Transverse colon (tissue), 4 donors: Measurements from ENCODE around the gene SDS. TPM values are rescaled to one million over a fixed set of nuclear protein-coding genes. Genes with fewer than 3 reads are reported as not detected.

Experiments
- DNase-seq: peaks from one replicate; pipeline ENCODE4 v3.0.0-alpha.2; 2019
- H3K27ac ChIP-seq, 4 donors: fragments of 200-600 bp; sonication (generic); 2 replicates each; pipeline ENCODE4 v1.5.1; 2016 to 2018; ENCODE audit warnings: inconsistent platforms in 4 of 4
- H3K27me3 ChIP-seq: fragments of 200-600 bp; sonication (generic); 2 replicates; pipeline ENCODE4 v1.5.1; 2017; ENCODE audit warnings: inconsistent platforms
- H3K36me3 ChIP-seq, 4 donors: fragments of 200-600 bp; sonication (generic); 2 replicates each; pipeline ENCODE4 v1.5.1; 2017 to 2019; ENCODE audit warnings: inconsistent platforms in 4 of 4
- H3K4me1 ChIP-seq, 4 donors: fragments of 200-600 bp; sonication (generic); 2 replicates each; pipeline ENCODE4 v1.5.1; 2017 to 2020; ENCODE audit warnings: inconsistent platforms in 4 of 4
- H3K4me3 ChIP-seq, 4 donors: fragments of 200-600 bp; sonication (generic); 1 replicate in 1 of 4; 2 replicates in 3 of 4; pipeline versions ENCODE4 v1.5.1 to v1.6.1; 2017 to 2019; ENCODE audit warnings: inconsistent platforms in 4 of 4
- H3K9me3 ChIP-seq, 2 donors: fragments of 200-600 bp; sonication (generic); 2 replicates each; pipeline ENCODE4 v1.5.1; 2017 to 2019; ENCODE audit warnings: inconsistent platforms in 2 of 2
- CTCF ChIP-seq, 5 experiments: fragments of 200-600 bp in 3 of 5; fragments of 450-650 bp in 2 of 5; sonication (generic) in 3 of 5; IDR thresholded peaks; 1 replicate in 2 of 5; 2 replicates in 3 of 5; pipeline ENCODE4 v1.5.1; 2016 to 2017; ENCODE audit warnings: antibody characterized with exemption in 5 of 5, inconsistent platforms in 3 of 5, mild to moderate bottlenecking in 2 of 5, moderate library complexity in 1 of 5
- EP300 ChIP-seq: sonication (generic); formaldehyde crosslinking; IDR thresholded peaks from one replicate; pipeline ENCODE4 v1.6.1; 2017; ENCODE audit warnings: antibody characterized with exemption, low read depth
- POLR2A ChIP-seq: fragments of 450-650 bp; IDR thresholded peaks from one replicate; pipeline ENCODE4 v1.6.1; 2016; ENCODE audit warnings: antibody characterized with exemption, mild to moderate bottlenecking, moderate library complexity
- POLR2AphosphoS5 ChIP-seq, 3 donors: sonication (generic); formaldehyde crosslinking; IDR thresholded peaks; one replicate each; pipeline ENCODE4 v1.6.1; 2016; ENCODE audit warnings: antibody characterized with exemption in 3 of 3
- WGBS, 2 donors: methylation state at CpG; one replicate each; pipeline ENCODE4 v1.1.5; 2018; ENCODE audit warnings: low coverage in 1 of 2; 5-methylcytosine and 5-hydroxymethylcytosine counted together
- in situ Hi-C, 4 donors: fragments of 200-750 bp; cut with MboI; loops; one replicate each; pipeline versions ENCODE4 v1.15.0 to v1.15.1; 2017; ENCODE audit warnings: low sequenced_read_pairs in 3 of 4, low pct_ligation_motif_present in 1 of 4, low pct_unique_long_range_greater_than_20kb in 1 of 4
- intact Hi-C: fragments of 100-400 bp; cut with DNase I; formaldehyde crosslinking; loops from one replicate; pipeline ENCODE4 v1.15.1; 2023; ENCODE audit warnings: low total_unique reads
- total RNA-seq, 4 donors: library from RNA; depleted of rRNA; stranded (reverse); fragments of >200 nt; gene quantifications; one replicate each; pipeline ENCODE4 v1.1.0, GENCODE V29; 2016

Gene SDS
- total RNA-seq, 4 donors from 2014 or later = 1.2 to 7.1 (median 5.7) TPM; not detected in 1

GRCh38 chr12:113390064-113391043 lies 13.3 kb downstream of the SDS start:
- no peaks in the 10 kb centered on the region for H3K27me3 ChIP-seq
- in situ Hi-C loops = no loop called here
- no peak for DNase-seq
- H3K27ac ChIP-seq = no peak overlapping the region
- TF ChIP-seq POLR2A (no peak), EP300 (no peak), POLR2AphosphoS5 (IDR thresholded peaks at IDR 0.05) (no peak), CTCF (IDR thresholded peaks at IDR 0.05) (no peak)
- no peaks in the 10 kb centered on the region for H3K4me1 ChIP-seq
- no peaks in the 10 kb centered on the region for H3K9me3 ChIP-seq
- no peaks in the 10 kb centered on the region for H3K36me3 ChIP-seq
- intact Hi-C loops = no loop called here
- H3K4me3 ChIP-seq = no peak overlapping the region
- 88 to 91% methylated on average over 5 to 6 of the region's 6 CpGs for WGBS, 2 donors

- H3K4me1 ChIP-seq = no peaks in the 10 kb centered on the region
- no peak overlapping the region for H3K4me3 ChIP-seq
- peaks cover 0 to 3% (median 0%) of the 10 kb centered on the region in 4 donors for H3K36me3 ChIP-seq
- no peak overlapping the region for H3K27ac ChIP-seq
- intact Hi-C loops = no loop called here
- no peak for DNase-seq
- in situ Hi-C loops = no loop called here
- no peaks in the 10 kb centered on the region for H3K27me3 ChIP-seq
- 94% methylated on average over 12 of the region's 14 CpGs; no CpG with 5 or more reads in 1 of the 2 donors for WGBS, 2 donors
- TF ChIP-seq CTCF (IDR thresholded peaks at IDR 0.05) (no peak), POLR2A (no peak), POLR2AphosphoS5 (IDR thresholded peaks at IDR 0.05) (no peak), EP300 (no peak)
- no peaks in the 10 kb centered on the region for H3K9me3 ChIP-seq
Measured at GRCh38 chr12:113388351-113388750, 15.3 kb downstream of the SDS start.

- Histone ChIP-seq H3K27ac (no peak overlapping the region), H3K4me3 (no peak overlapping the region), H3K27me3 (no peaks in the 10 kb centered on the region), H3K36me3 (peaks cover 0 to 3% (median 0%) of the 10 kb centered on the region in 4 donors), H3K4me1 (no peaks in the 10 kb centered on the region), H3K9me3 (no peaks in the 10 kb centered on the region)
- in situ Hi-C loops = no loop called here
- no peak for DNase-seq
- TF ChIP-seq CTCF (IDR thresholded peaks at IDR 0.05) (no peak), POLR2A (no peak), POLR2AphosphoS5 (IDR thresholded peaks at IDR 0.05) (no peak), EP300 (no peak)
- 92 to 97% methylated on average over 2 to 11 of the region's 11 CpGs for WGBS, 2 donors
- intact Hi-C loops = no loop called here
Measured at GRCh38 chr12:113387631-113388030, 16.1 kb downstream of the SDS start.

- Histone ChIP-seq H3K27ac (no peak overlapping the region), H3K4me3 (no peak overlapping the region), H3K27me3 (no peaks in the 10 kb centered on the region), H3K36me3 (peaks cover 0 to 3% (median 0%) of the 10 kb centered on the region in 4 donors), H3K4me1 (no peaks in the 10 kb centered on the region), H3K9me3 (no peaks in the 10 kb centered on the region)
- TF ChIP-seq POLR2A (no peak), EP300 (no peak), POLR2AphosphoS5 (IDR thresholded peaks at IDR 0.05) (no peak), CTCF (IDR thresholded peaks at IDR 0.05) (no peak)
- DNase-seq = no peak
- intact Hi-C loops = no loop called here
- WGBS, 2 donors = 98% methylated on average over 12 of the region's 12 CpGs; no CpG with 5 or more reads in 1 of the 2 donors
- in situ Hi-C loops = no loop called here
Measured at GRCh38 chr12:113386866-113387566, 16.7 kb downstream of the SDS start.
